WTC11 (cell line): ENCODE results near the gene IGFBP1. TPM values are rescaled to one million over a fixed set of nuclear protein-coding genes. Genes with fewer than 3 reads are reported as not detected.

Experiments
- ATAC-seq: fragments of 200-7000 bp; cut with Tn5 transposase; 2 replicates; pipeline ENCODE4 v1.10.0; 2021; ENCODE audit warnings: mild to moderate bottlenecking, moderate library complexity
- CTCF ChIA-PET: fragments of 300-600 bp; sonication (Branson Sonifier 250); formaldehyde crosslinking; loops from one replicate; lab custom pipeline; 2021; ENCODE audit warnings: antibody characterized with exemption; lab: Charles Lee
- POLR2A ChIA-PET: fragments of 350-600 bp; sonication (Branson Sonifier 250); formaldehyde crosslinking; loops from one replicate; lab custom pipeline; 2021; ENCODE audit warnings: antibody characterized with exemption; lab: Charles Lee
- DNase-seq: peaks from one replicate; pipeline ENCODE4 v3.0.0; 2021; ENCODE audit warnings: low spot score
- H3K27ac Mint-ChIP-seq: 2 replicates; pipeline ENCODE4 v1.8.0; 2021; ENCODE audit warnings: mixed read lengths
- H3K27me3 Mint-ChIP-seq: 2 replicates; pipeline ENCODE4 v1.8.0; 2021; ENCODE audit warnings: low read depth, mild to moderate bottlenecking, moderate library complexity, mixed read lengths
- H3K36me3 Mint-ChIP-seq: 2 replicates; pipeline ENCODE4 v1.8.0; 2021; ENCODE audit warnings: mixed read lengths
- H3K4me1 Mint-ChIP-seq: 2 replicates; pipeline ENCODE4 v1.8.0; 2022; ENCODE audit warnings: mixed read lengths
- H3K4me3 Mint-ChIP-seq: 2 replicates; pipeline ENCODE4 v1.8.0; 2021; ENCODE audit warnings: mild to moderate bottlenecking, moderate library complexity, mixed read lengths
- H3K9me3 Mint-ChIP-seq: 2 replicates; pipeline ENCODE4 v1.8.0; 2021; ENCODE audit warnings: mixed read lengths
- ATF6 ChIP-seq: sonication (generic); formaldehyde crosslinking; IDR thresholded peaks from 2 replicates; pipeline ENCODE4 v1.8.1; 2023; ENCODE audit warnings: mild to moderate bottlenecking, missing genetic modification reagents
- CREM ChIP-seq: sonication (generic); formaldehyde crosslinking; IDR thresholded peaks from 2 replicates; pipeline ENCODE4 v1.8.1; 2022; ENCODE audit warnings: mild to moderate bottlenecking, missing genetic modification reagents, moderate library complexity
- CTCF ChIP-seq: fragments of 200-600 bp; IDR thresholded peaks from 2 replicates; pipeline ENCODE4 v1.8.0; 2022; ENCODE audit warnings: antibody characterized with exemption
- NFE2L1 ChIP-seq: sonication (generic); formaldehyde crosslinking; IDR thresholded peaks from 2 replicates; pipeline ENCODE4 v1.8.1; 2023; ENCODE audit warnings: missing genetic modification reagents
- RELA ChIP-seq: sonication (generic); formaldehyde crosslinking; IDR thresholded peaks from 2 replicates; pipeline ENCODE4 v1.8.1; 2022; ENCODE audit warnings: missing genetic modification reagents, mild to moderate bottlenecking, borderline replicate concordance
- ZNF121 ChIP-seq: sonication (generic); formaldehyde crosslinking; IDR thresholded peaks from 2 replicates; pipeline ENCODE4 v1.8.0; 2023; ENCODE audit warnings: missing genetic modification reagents
- ZNF263 ChIP-seq: sonication (generic); formaldehyde crosslinking; IDR thresholded peaks from 2 replicates; pipeline ENCODE4 v1.8.1; 2022; ENCODE audit warnings: low read depth, mild to moderate bottlenecking, moderate library complexity, missing genetic modification reagents
- ZNF396 ChIP-seq: fragments of 250-450 bp; sonication (Bioruptor Pico); IDR thresholded peaks from 2 replicates; pipeline ENCODE4 v1.8.0; 2021; ENCODE audit warnings: mild to moderate bottlenecking, moderate library complexity, borderline replicate concordance
- total RNA-seq: library from RNA; stranded (reverse); gene quantifications from 3 replicates; pipeline ENCODE4 v1.2.3, GENCODE V29; 2021
- TF ChIP-seq, protein P1 (sequence below): sonication (generic); formaldehyde crosslinking; IDR thresholded peaks from 2 replicates; pipeline ENCODE4 v1.8.1; 2023; ENCODE audit warnings: mild to moderate bottlenecking, missing genetic modification reagents, moderate library complexity
- TF ChIP-seq, protein P2 (sequence below): fragments of 250-450 bp; sonication (Bioruptor Pico); IDR thresholded peaks from 2 replicates; pipeline ENCODE4 v1.9.0; 2021; ENCODE audit warnings: mild to moderate bottlenecking, borderline replicate concordance
- TF ChIP-seq, protein P3 (sequence below): fragments of 250-450 bp; sonication (Bioruptor Pico); conservative IDR thresholded peaks from 2 replicates; pipeline ENCODE4 v1.9.0; 2021; ENCODE audit warnings: mild to moderate bottlenecking
- TF ChIP-seq, protein P4 (sequence below): sonication (generic); formaldehyde crosslinking; IDR thresholded peaks from 2 replicates; pipeline ENCODE4 v1.8.1; 2023; ENCODE audit warnings: mild to moderate bottlenecking, missing genetic modification reagents, borderline replicate concordance

The IGFBP1 gene
- total RNA-seq, 1 experiment from 2014 or later = 0.37 TPM

GRCh38 chr7:45884136-45884535 is 4.2 kb upstream of the IGFBP1 start:
- ATAC-seq = no peak
- H3K4me1 Mint-ChIP-seq = peaks cover 24% of the 10 kb centered on the region
- H3K4me3 Mint-ChIP-seq = no peak overlapping the region
- TF ChIP-seq CREM = no peak
- TF ChIP-seq, protein P1, sequence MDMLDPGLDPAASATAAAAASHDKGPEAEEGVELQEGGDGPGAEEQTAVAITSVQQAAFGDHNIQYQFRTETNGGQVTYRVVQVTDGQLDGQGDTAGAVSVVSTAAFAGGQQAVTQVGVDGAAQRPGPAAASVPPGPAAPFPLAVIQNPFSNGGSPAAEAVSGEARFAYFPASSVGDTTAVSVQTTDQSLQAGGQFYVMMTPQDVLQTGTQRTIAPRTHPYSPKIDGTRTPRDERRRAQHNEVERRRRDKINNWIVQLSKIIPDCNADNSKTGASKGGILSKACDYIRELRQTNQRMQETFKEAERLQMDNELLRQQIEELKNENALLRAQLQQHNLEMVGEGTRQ (CRISPR knock-in tag) = no peak
- TF ChIP-seq, protein P2, sequence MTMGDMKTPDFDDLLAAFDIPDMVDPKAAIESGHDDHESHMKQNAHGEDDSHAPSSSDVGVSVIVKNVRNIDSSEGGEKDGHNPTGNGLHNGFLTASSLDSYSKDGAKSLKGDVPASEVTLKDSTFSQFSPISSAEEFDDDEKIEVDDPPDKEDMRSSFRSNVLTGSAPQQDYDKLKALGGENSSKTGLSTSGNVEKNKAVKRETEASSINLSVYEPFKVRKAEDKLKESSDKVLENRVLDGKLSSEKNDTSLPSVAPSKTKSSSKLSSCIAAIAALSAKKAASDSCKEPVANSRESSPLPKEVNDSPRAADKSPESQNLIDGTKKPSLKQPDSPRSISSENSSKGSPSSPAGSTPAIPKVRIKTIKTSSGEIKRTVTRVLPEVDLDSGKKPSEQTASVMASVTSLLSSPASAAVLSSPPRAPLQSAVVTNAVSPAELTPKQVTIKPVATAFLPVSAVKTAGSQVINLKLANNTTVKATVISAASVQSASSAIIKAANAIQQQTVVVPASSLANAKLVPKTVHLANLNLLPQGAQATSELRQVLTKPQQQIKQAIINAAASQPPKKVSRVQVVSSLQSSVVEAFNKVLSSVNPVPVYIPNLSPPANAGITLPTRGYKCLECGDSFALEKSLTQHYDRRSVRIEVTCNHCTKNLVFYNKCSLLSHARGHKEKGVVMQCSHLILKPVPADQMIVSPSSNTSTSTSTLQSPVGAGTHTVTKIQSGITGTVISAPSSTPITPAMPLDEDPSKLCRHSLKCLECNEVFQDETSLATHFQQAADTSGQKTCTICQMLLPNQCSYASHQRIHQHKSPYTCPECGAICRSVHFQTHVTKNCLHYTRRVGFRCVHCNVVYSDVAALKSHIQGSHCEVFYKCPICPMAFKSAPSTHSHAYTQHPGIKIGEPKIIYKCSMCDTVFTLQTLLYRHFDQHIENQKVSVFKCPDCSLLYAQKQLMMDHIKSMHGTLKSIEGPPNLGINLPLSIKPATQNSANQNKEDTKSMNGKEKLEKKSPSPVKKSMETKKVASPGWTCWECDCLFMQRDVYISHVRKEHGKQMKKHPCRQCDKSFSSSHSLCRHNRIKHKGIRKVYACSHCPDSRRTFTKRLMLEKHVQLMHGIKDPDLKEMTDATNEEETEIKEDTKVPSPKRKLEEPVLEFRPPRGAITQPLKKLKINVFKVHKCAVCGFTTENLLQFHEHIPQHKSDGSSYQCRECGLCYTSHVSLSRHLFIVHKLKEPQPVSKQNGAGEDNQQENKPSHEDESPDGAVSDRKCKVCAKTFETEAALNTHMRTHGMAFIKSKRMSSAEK (CRISPR knock-in tag) = no peak
- TF ChIP-seq, protein P3, sequence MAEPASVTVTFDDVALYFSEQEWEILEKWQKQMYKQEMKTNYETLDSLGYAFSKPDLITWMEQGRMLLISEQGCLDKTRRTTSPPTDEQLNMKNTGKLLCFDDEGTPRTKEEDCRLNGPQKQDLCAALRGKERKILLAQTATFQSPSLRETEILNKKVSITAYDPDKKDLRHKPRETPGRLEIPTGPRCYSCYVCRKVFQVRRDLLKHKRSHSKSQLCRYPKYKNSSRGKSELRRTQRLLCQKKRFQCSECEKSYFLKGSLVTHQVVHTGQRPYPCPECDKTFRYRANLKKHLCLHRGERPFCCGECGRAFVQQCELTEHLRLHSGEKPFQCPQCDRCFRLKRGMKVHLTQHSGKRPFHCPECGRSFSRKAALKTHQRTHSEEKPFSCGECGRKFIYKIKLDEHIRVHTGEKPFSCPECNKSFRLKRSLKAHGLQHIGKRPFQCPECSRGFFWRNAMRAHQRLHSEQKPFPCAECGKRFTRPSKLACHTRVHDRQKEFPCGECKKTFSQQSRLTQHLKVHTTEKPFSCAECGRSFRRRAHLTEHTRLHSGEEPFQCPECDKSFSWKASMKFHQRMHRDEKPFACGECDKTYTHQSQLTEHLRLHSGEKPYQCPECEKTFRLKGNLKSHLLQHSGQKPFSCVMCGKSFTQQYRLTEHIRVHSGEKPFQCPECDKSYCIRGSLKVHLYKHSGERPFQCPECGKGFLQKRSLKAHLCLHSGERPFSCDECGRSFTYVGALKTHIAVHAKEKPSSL (CRISPR knock-in tag) = no peak
- TF ChIP-seq ZNF396 (CRISPR knock-in tag) = no peak
- TF ChIP-seq CTCF = no peak
- TF ChIP-seq ZNF121 (CRISPR knock-in tag) = no peak
- TF ChIP-seq, protein P4, sequence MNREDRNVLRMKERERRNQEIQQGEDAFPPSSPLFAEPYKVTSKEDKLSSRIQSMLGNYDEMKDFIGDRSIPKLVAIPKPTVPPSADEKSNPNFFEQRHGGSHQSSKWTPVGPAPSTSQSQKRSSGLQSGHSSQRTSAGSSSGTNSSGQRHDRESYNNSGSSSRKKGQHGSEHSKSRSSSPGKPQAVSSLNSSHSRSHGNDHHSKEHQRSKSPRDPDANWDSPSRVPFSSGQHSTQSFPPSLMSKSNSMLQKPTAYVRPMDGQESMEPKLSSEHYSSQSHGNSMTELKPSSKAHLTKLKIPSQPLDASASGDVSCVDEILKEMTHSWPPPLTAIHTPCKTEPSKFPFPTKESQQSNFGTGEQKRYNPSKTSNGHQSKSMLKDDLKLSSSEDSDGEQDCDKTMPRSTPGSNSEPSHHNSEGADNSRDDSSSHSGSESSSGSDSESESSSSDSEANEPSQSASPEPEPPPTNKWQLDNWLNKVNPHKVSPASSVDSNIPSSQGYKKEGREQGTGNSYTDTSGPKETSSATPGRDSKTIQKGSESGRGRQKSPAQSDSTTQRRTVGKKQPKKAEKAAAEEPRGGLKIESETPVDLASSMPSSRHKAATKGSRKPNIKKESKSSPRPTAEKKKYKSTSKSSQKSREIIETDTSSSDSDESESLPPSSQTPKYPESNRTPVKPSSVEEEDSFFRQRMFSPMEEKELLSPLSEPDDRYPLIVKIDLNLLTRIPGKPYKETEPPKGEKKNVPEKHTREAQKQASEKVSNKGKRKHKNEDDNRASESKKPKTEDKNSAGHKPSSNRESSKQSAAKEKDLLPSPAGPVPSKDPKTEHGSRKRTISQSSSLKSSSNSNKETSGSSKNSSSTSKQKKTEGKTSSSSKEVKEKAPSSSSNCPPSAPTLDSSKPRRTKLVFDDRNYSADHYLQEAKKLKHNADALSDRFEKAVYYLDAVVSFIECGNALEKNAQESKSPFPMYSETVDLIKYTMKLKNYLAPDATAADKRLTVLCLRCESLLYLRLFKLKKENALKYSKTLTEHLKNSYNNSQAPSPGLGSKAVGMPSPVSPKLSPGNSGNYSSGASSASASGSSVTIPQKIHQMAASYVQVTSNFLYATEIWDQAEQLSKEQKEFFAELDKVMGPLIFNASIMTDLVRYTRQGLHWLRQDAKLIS (CRISPR knock-in tag) = no peak
- TF ChIP-seq ZNF263 (CRISPR knock-in tag) = no peak
- TF ChIP-seq RELA (CRISPR knock-in tag) = no peak
- TF ChIP-seq ATF6 = no peak
- no peak for TF ChIP-seq NFE2L1 (CRISPR knock-in tag)
- ChIA-PET POLR2A (no interaction called here), CTCF (interaction anchor here (0.9 kb wide), 1 partner anchor 34 kb away, joined by 3 read pairs; no protein-coding TSS in a partner anchor)
- H3K36me3 Mint-ChIP-seq = peaks cover 4% of the 10 kb centered on the region
- no peak overlapping the region for H3K27ac Mint-ChIP-seq
- H3K9me3 Mint-ChIP-seq = peaks cover 5% of the 10 kb centered on the region
- peaks cover 46% of the 10 kb centered on the region for H3K27me3 Mint-ChIP-seq
- no peak for DNase-seq
